Measurements from ENCODE around the gene ESYT1.

- TF ChIP-seq CTCF (conservative IDR thresholded peaks at IDR 0.05; ENCODE audit: low read length): no peak
- no peak for TF ChIP-seq EZH2phosphoT487 (IDR thresholded peaks at IDR 0.05; ENCODE audit: borderline replicate concordance)
These were observed 22.5 kb downstream of the ESYT1 start for GRCh38 chr12:56150563-56150962.
